GM19455 (cell line): ENCODE data around the gene CACNB2.

ENCODE experiments used
- ATAC-seq: cut with Tn5 transposase; IDR thresholded peaks from one replicate; pipeline ENCODE4 v1.9.1; 2021; ENCODE audit not compliant: unreplicated experiment

Gene CACNB2

DNA sequence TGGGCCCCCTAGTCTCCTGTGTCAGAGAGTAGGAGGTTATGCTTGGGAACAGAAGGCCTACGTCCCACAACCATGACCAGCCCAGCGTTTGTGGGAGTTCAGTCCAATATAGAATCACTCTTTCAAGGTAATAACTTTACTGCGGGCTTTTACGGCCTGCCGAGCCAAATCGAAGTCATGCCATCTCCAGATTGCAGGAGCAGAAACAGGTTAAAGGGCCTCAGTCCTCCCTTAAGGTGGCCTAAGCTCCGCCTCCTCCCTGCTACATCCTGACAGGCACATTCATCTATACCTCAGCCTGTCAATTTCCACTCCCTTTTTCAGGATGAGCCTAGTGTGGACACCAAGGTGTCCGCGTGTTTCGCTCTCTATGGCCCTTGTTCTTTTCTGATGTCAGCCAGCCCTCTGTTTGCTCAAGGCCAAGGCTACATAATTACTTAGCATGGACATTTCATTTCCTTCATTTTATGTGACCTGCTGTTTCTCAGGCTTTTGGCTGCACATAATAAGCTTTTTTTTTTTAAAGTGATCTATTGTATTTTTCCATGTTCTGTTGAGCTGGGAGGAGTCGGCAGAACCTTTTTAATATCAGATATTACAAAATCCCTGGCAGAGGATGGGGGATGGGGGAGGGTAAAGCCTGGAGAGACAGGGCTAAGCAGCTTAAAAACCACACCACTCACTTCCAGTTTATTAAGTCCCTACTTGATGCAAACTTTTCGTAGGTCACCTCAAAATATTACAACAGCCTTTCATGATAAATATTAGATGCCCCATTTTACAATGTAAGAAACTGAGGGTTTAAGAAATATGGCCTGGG lies 84.6 kb downstream of the CACNB2 start:
- ATAC-seq: no peak

DNA sequence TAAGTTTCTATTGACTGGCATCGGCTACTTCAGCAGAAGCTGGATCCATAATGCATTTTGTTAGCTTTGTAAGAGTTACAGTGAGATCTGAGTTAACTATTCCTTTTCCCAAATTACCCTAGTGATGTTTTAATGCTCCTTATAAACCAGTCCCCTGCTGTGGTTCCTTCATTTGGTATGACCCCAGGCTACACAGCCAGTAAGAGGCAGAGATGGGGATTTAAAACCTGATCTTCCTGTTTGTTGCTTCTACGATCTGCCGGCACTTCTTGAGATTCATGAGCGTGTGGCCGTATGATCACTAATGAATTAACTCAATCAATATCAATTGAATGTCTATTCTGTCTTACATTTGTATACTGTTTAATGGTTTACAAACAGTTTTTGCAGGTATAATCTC lies 86.1 kb downstream of the CACNB2 start:
- ATAC-seq: no peak

DNA sequence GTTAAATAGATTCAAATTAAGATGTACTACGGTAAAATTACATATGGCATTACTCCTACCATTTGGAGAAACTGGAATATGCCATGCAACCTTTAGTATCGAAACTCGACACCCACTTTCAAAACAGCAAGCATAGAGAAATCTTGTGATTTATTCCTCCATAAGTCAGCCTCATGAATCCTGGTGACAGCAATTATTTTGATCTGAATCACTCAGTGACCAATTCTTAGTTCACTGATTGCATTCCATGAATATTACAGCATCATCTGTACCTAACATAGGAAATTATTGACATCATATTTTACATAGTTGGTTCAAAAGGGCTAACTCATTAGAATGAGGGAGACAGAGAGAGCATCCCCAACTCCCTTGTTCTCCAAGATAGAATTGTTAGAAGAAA lies 89.6 kb downstream of the CACNB2 start:
- no peak for ATAC-seq

DNA sequence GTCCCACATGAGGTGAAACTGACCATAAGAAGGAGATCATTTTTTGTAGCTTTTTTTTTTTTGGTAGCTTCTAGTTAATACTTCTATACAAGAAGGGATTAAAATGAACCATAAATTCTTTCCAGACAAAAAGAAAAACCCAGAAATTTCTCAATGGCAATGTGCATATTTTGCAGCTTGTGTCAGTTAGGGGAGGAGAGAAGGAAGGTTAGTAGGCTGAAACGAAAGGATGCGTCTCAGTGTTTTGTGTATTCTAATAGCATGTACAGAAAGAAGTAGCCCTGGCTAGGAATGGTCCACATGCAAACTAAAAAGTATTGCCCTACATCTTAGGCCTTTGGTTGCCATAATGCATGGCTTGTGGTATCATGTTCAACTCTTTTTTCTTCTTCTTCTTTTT lies 90.6 kb downstream of the CACNB2 start:
- no peak for ATAC-seq

DNA sequence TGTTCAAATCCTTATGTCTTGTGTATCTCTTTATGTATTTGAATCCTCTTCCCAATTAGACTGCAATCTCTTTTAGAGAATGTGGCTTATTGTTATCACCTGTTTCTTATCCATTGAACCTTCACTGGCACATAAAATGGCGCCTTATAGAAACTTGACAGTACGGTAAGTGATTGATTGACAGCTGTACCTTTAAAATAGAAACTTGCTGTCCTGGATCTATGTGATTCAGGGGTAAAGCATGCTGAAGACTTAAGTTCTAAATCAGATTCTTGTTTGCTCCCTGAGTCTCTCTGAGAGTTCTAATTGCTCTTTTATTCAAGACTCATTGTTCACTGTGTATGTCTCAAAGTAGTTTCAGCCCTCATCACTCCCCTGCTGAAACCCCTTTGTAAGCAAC lies 91.3 kb downstream of the CACNB2 start:
- ATAC-seq: no peak

DNA sequence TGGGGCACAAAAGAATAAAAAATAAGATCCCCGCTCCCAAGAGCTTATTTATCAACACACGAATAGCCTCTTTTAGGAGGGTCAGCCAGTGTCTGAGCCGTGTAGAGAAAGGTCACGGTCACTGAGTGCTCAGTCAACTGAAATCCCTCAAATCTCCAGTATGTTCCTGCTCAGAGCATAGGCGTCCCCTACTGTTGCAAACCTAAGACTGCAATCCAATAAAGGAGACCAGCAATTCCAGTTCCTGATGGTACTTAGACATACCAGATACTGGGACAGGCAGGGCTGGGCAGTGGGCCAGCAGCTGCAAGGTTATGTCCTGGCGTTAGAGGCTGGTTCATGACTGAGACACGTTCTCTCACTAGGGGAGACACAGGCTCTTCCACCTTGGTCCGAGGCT lies 93.6 kb downstream of the CACNB2 start:
- no peak for ATAC-seq

DNA sequence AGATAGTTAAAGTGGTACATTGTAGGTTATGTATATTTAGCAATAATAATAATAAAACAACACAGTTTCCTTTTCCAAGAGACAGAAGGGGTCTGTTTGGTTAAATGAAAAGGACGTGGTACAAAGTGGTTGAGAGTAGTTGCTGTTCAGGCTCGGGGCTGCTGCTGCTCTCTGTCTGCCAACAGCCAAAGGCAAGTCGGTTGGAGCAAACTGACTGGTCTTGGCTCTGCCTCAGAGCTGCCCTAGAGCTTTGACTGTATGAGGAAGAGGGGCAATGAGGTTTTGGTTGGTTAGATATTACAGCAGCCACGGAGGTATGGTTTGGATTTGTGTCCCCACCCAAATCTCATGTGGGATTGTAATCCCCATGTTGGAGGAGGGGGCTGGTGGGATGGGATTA lies 95.3 kb downstream of the CACNB2 start:
- no peak for ATAC-seq

DNA sequence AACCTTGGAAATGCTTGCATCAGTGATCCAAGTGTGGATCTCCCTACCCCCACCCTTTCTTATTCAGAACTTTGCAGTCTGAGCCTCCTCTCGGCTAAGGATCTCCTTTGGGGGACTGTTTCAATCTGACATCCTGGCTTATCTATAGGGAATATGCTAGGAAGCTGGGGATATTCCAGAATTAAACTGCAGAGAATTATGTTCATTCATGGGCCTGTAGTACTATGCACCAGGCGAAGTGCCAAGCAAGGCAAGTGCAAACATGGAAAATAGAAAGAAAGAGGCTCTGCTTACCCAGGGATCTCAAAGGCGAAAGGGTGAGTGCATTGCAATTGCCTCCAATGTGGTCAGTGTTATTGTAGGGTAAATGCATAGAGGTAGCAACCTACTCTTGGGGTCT lies 96.5 kb downstream of the CACNB2 start:
- ATAC-seq: no peak

DNA sequence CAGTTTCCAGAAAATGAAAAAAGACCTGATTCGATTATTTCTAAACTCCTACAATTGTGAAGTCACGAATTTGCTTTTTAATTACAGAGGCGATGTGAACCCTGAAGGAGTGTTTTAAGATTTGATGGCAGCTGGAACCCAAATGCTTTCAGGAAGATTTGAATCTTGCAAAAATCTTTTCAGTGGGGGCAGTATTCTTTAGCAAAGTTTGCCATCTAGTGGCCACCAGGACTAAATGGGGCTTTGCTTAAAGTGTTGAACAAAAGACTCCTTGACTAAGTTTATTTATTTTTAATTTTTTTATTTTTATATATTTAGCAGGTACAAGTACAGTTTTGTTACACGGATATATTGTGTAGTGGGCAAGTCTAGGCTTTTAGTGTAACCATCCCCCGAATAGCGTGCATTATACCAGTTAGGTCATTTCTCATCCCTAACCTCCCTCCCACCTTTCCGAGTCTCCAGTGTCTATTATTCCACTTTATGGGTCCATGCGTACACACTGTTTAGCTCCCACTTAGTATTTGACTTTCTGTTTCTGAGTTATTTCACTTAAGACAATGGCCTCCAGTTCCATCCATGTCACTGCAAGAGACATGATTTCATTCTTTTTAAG lies 98.8 kb downstream of the CACNB2 start:
- ATAC-seq: no peak

DNA sequence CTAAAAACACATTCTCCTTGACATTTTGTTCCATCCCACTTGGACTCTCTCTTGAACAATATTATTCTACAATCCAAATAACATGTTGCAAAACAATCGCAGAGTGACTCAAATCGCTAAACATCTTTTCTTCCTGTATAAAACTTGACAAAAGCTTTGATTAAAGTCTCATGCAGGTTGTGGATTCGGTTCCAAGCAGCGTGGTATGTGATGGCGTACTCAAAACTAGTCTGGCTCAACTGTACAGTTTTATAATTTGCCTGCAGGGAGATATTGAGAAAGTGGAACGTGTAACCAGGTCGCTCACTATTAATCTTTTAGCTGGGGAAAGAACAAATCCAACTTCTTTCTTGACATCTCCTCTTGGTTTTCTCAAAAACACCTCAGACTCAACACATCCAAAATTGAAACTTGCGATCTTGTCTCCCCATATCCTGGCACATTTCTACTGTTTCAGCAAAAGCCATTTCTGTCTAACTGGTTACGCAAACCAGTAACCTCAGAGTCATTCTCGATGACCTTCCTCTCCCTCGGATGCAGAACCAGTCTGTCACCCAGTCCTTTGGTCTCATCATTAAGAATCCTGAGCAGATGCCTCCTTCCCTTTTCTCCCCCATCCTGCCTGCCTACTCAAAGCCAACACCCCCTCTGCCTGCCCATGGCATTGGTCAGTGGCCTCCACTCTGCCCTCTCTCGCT lies 100.1 kb downstream of the CACNB2 start:
- ATAC-seq: no peak

DNA sequence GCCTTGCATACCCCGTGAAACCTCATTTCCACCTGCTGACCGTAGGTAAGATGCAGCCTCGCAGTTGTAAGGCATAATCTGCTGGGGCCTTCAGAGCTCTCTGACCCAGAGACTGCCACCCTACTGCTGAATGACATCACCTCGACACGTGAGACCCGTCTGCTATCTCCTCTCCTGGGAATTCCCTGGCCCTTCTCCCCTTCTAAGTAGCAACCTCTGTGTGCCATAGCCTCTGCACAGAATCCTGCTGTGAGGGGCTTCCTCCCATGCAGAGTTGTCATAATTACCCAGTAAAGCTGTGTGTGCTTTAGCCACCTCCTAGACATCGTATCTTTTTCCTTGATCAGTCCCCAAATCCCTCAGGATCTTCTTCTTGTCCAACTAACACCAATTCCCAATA lies 106.7 kb downstream of the CACNB2 start:
- ATAC-seq: no peak

DNA sequence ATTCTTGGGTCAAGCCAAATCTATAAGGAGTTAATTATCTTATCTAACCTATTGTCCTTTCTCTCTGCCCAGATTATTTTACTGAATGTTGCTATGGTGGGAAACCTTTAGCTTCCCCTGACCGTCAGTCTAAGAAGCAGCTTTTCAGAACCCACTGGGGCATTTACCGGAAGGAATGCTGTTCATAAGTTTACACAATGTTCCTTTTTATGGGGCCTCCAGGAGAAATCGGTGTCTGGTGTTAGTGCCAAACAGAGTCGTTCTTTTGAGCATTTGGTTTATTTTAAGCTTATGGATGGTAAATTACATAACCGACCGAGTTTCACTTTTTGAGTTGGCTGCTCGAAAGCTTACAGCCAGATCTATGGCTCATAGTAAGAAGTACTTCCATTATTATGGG lies 111.9 kb downstream of the CACNB2 start:
- ATAC-seq: no peak

DNA sequence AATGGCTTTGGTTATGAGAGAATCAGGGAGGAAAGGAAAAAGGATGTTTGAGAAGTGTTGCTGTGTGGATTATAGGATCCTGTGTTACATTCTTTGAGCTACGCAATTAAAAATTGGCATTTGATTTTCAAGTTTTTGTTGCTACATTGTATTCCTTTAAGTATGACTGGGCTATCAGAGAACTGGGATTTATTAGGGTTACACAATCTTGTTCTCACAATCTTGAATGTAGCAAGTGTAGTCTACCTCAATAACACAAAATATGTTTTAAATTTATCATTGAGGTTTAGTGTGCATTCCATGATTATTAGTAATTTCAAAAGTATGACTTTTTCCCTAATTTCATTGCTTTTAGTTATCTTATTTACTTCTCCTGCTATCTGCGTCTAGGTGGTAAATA lies 113.9 kb downstream of the CACNB2 start:
- no peak for ATAC-seq

DNA sequence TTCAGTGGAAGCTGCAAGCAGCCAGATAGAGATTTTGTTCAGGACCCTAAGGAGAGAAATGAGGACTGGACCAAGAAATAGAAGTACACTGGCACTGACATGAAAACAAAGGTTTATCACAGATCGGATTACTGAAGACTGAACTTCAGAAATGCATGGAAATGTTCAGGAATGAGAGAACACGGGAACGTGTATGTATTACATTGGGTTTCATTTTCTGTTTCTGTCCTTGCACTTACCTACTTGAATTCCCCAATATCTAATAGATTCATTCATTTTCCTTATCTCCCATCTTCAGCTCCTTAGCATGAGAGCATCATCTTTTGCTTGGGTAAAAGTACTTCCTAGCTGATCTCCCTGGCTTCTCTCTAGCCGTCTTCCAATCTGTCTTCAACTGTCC lies 114.5 kb downstream of the CACNB2 start:
- no peak for ATAC-seq

DNA sequence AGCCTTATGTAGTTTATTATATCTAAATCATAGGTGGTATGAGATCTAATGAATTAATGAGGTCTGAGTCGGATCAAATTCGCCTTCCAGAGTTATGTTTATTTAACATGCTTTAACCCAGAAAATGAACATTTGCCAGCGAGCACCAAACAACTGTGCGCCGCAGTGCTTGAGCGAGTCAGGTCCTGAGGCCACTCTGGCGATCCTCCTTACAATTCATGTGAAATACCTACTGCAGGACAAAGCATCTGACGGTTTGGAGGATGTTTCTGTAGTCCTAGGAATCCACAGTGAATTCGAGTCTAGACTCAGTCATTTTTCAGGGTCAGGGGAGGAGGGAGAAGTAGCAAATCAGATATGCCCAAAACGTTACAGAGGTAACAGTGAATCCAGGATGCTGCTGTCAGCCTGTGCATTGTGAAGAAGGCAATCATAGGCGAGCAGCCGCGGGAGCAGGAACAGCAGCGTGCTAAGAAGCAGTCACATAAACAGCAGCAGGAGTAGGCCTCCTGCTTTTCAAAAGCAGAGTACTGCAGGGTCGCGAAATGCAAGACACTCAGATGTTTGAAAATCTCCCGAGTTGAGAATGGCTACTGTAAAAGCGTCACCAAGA lies 120.2 kb downstream of the CACNB2 start:
- no peak for ATAC-seq

DNA sequence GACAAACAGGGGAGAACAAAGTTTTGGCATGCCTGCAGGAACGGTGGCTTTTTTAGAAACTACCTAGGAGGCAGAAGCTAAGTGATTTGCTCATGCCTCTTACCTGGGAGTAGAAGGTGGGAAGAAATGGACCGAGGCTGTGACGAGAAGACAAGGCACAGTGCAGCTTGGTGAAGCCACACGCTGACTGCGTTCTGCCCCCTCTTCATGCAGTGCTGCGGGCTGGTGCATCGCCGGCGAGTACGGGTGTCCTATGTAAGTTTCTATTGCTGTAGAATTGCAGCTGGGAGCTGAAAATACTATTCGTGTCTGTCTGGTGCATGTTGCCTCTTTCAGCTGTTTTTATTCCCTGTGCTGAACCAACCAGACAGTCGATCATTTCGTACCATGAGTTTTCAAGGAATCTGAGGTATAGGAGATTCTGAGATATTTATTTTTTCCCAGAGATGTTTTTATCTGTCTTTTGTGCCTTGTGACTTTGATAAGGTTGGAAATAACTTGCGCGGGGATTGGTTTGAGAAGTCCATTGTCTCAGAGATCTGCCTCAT lies 120.9 kb downstream of the CACNB2 start:
- ATAC-seq: no peak

DNA sequence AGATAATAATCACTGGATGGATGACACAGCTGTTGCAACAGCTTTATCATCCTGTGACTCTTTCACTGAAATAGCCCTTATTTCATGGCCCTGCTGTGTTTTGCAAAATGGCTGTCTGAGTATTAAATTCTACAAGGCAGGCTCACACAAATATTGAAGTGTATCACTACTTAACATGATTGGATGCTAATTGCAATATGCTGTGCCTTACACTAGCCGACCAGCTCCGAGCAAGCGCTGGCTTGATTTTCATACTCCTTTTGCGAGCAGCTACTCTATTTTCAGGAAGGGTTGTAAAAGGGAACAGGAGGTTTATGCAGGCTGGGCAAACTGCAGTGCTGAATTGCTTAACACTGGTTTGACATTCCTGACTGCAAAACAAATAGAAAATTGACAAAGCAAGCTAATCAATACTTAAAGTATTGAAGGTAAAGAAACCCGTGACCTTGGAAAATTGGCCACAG lies 121.6 kb downstream of the CACNB2 start:
- no peak for ATAC-seq

DNA sequence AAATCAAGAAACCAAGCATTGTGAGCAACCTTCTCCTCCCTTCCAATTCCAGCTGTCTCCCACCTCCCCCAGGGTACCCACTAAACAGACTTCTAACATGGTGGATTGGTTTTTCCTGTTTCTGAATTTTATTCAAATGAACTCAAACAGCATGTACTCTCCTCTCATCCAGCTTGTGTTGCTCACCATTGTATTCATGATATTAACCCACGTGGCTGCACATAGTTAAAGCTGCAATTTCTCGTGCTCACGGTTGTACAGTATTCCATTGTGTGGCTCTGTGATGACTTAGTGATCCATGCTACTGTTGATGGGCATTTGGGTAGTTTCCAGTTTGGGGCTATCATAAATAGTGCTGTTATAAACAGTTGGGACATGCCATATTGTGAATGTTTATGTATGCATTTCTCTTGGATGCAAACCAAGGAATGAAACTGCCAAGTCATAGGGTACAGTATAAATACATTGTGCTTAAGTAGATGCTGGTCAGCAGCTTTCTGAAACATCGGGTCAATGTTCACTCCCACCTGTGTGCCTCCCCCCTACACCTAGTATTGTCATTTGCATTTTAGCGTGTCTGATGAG lies 124.3 kb downstream of the CACNB2 start:
- ATAC-seq: no peak

DNA sequence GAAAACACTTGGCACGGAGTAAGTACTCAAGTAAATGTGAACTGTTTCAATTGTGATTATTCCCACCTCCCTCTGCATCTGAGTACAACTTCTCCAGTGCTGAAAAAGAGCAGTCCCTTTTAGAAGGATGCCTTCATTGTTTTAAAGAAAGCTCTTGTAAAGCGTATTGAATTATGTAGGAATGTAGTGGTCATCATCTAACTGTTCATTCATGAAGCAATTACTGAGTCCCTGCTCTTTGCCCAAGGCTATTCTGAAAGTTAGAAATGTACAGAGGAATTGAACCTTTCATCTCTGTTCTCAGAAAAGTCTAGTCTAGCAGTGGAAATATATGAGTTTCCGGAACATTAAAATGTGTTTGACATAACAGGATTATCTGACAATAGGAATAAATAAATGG lies 127.8 kb downstream of the CACNB2 start:
- no peak for ATAC-seq

DNA sequence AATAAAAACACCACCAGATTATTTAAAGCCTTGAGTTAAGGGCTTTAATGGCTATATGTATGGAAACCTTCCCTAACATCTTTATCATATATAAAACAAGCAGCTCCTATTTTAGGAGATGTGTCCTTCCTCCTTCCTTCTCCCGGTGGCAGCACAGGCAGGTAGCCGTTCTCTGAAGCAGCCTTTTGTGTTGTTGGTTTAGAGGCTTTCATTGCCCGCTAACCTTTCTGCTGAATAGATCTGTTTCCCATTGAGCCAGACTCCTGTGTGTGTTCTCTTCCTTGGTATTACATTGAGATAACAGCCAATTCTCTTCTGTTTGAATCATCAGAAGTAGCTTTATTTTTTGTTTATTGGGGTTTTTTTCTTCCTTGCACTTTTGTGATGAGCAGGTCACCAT lies 131.3 kb downstream of the CACNB2 start:
- ATAC-seq: no peak

DNA sequence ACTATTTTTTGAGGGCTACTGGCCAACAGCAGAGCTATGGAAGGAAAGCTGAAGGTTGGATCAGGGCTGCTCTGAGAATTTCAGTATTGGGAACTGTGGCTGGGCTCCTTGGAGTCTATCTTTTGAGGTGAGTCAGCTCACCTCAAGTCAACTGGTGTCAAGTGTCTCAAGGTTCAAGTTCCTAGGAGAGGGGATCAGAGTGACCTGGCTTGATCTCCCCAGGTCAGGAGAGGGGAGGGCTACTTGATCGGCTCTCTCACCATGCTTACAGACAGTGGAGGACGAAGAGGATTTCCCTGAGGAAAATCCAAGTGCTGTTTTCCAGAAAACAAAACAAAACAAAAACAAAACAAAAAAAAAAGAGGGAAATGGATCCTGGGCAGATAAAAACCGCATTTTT lies 132.8 kb downstream of the CACNB2 start:
- no peak for ATAC-seq
